Ishikawa (cell line): ENCODE results near the gene AFG1L.

Experiments used
- CEBPB ChIP-seq: IDR thresholded peaks from 2 replicates; pipeline ENCODE4 v1.6.1; 2012
- CREB1 ChIP-seq: IDR thresholded peaks from 2 replicates; pipeline ENCODE4 v1.6.1; 2012; ENCODE audit warnings: low read depth
- EGR1 ChIP-seq: IDR thresholded peaks from 2 replicates; pipeline ENCODE4 v1.6.1; 2012
- EP300 ChIP-seq: IDR thresholded peaks from 2 replicates; pipeline ENCODE4 v1.6.1; 2012; ENCODE audit warnings: borderline replicate concordance
- NFIC ChIP-seq: IDR thresholded peaks from 2 replicates; pipeline ENCODE4 v1.6.1; 2012
- RAD21 ChIP-seq: IDR thresholded peaks from 2 replicates; pipeline ENCODE4 v1.6.1; 2012; ENCODE audit warnings: low read depth
- TAF1 ChIP-seq: IDR thresholded peaks from 2 replicates; pipeline ENCODE4 v1.6.1; 2012; ENCODE audit warnings: low read depth, mild to moderate bottlenecking
- TCF12 ChIP-seq: IDR thresholded peaks from 2 replicates; pipeline ENCODE4 v1.6.1; 2012; ENCODE audit warnings: low read depth
- YY1 ChIP-seq: IDR thresholded peaks from 2 replicates; pipeline ENCODE4 v1.6.1; 2012; ENCODE audit warnings: low read depth
- TF ChIP-seq, protein P1 (sequence below): IDR thresholded peaks from 2 replicates; pipeline ENCODE4 v1.6.1; 2012
- TF ChIP-seq, protein P2 (sequence below): IDR thresholded peaks from 2 replicates; pipeline ENCODE4 v1.6.1; 2012; ENCODE audit warnings: low read depth, mild to moderate bottlenecking
- TF ChIP-seq, protein P3 (sequence below): IDR thresholded peaks from 2 replicates; pipeline ENCODE4 v1.6.1; 2012

DNA sequence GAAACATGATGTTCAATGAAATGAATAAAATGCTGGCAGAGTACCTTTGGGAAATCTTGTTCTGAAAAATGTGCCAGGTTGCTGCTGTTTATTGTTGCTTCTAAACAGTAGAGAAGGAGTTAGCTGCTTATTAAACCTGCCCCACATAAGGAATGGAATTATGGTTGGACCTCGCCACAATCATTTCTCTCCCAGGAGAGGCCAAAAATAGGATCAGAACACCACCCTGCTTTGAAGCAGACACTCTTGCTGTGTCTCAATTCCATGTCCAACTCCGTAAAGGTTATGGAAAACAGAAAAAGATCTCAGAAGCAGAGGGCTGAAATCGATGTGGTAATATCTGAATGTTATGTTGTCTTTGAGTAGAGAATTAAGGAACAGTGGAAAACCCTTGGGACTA, 27.9 kb downstream of the AFG1L start:
- TF ChIP-seq TAF1 (no peak), EP300 (no peak), NFIC (no peak), RAD21 (no peak), CEBPB (no peak), CREB1 (no peak), TCF12 (no peak), EGR1 (no peak), YY1 (no peak)
- TF ChIP-seq, protein P1, sequence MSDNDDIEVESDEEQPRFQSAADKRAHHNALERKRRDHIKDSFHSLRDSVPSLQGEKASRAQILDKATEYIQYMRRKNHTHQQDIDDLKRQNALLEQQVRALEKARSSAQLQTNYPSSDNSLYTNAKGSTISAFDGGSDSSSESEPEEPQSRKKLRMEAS: no peak
- TF ChIP-seq, protein P2, sequence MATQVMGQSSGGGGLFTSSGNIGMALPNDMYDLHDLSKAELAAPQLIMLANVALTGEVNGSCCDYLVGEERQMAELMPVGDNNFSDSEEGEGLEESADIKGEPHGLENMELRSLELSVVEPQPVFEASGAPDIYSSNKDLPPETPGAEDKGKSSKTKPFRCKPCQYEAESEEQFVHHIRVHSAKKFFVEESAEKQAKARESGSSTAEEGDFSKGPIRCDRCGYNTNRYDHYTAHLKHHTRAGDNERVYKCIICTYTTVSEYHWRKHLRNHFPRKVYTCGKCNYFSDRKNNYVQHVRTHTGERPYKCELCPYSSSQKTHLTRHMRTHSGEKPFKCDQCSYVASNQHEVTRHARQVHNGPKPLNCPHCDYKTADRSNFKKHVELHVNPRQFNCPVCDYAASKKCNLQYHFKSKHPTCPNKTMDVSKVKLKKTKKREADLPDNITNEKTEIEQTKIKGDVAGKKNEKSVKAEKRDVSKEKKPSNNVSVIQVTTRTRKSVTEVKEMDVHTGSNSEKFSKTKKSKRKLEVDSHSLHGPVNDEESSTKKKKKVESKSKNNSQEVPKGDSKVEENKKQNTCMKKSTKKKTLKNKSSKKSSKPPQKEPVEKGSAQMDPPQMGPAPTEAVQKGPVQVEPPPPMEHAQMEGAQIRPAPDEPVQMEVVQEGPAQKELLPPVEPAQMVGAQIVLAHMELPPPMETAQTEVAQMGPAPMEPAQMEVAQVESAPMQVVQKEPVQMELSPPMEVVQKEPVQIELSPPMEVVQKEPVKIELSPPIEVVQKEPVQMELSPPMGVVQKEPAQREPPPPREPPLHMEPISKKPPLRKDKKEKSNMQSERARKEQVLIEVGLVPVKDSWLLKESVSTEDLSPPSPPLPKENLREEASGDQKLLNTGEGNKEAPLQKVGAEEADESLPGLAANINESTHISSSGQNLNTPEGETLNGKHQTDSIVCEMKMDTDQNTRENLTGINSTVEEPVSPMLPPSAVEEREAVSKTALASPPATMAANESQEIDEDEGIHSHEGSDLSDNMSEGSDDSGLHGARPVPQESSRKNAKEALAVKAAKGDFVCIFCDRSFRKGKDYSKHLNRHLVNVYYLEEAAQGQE: no peak
- TF ChIP-seq, protein P3, sequence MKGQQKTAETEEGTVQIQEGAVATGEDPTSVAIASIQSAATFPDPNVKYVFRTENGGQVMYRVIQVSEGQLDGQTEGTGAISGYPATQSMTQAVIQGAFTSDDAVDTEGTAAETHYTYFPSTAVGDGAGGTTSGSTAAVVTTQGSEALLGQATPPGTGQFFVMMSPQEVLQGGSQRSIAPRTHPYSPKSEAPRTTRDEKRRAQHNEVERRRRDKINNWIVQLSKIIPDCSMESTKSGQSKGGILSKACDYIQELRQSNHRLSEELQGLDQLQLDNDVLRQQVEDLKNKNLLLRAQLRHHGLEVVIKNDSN: no peak
